IMR-90 (cell line): ENCODE measurements around the gene SLC22A24.

Experiments used
- MAZ ChIP-seq: IDR thresholded peaks from 2 replicates; pipeline ENCODE4 v1.6.1; 2012; ENCODE audit warnings: low read depth, mild to moderate bottlenecking, low read length, improper control_type of control experiment, moderate library complexity, borderline replicate concordance
- MXI1 ChIP-seq: IDR thresholded peaks from 2 replicates; pipeline ENCODE4 v1.6.1; 2012; ENCODE audit warnings: low read depth, mild to moderate bottlenecking, low read length, moderate library complexity, borderline replicate concordance
- POLR2A ChIP-seq: IDR thresholded peaks from 2 replicates; pipeline ENCODE4 v1.6.1; 2012; ENCODE audit warnings: mild to moderate bottlenecking, low read depth, low read length
- RAD21 ChIP-seq: IDR thresholded peaks from 2 replicates; pipeline ENCODE4 v1.6.1; 2012; ENCODE audit warnings: low read length, improper control_type of control experiment
- TF ChIP-seq, protein P1 (sequence below): conservative IDR thresholded peaks from 2 replicates; pipeline ENCODE4 v1.5.1; 2012; ENCODE audit warnings: mild to moderate bottlenecking, low read depth, low read length, improper control_type of control experiment

DNA sequence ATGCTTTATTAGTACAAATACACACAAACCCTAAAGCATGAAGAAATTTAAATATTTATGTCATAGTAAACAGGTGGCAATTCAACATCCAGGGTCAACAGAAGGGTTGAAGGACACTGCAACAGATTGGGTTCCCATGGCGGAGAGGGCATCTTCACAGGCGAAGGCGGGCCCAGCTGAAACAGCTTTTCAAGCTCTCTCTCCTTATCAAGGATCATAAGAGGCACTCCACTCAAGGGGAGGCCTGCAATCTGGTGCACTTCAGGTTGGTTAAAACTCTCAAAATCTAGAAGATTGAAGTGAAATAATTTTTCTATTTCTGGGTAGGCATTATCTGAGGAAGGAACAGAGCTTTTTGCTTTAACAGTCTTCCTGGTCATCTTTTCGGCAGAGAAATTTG, 111.6 kb downstream of the SLC22A24 start:
- TF ChIP-seq POLR2A (no peak), RAD21 (no peak), MAZ (no peak), MXI1 (no peak)
- TF ChIP-seq, protein P1, sequence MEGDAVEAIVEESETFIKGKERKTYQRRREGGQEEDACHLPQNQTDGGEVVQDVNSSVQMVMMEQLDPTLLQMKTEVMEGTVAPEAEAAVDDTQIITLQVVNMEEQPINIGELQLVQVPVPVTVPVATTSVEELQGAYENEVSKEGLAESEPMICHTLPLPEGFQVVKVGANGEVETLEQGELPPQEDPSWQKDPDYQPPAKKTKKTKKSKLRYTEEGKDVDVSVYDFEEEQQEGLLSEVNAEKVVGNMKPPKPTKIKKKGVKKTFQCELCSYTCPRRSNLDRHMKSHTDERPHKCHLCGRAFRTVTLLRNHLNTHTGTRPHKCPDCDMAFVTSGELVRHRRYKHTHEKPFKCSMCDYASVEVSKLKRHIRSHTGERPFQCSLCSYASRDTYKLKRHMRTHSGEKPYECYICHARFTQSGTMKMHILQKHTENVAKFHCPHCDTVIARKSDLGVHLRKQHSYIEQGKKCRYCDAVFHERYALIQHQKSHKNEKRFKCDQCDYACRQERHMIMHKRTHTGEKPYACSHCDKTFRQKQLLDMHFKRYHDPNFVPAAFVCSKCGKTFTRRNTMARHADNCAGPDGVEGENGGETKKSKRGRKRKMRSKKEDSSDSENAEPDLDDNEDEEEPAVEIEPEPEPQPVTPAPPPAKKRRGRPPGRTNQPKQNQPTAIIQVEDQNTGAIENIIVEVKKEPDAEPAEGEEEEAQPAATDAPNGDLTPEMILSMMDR: no peak
